ENCODE results near the gene ENKUR. TPM values are rescaled to one million over a fixed set of nuclear protein-coding genes. Genes with fewer than 3 reads are reported as not detected.
"Not testable (repeated sequence)": the region's sequence is repeated elsewhere in the genome, so short reads cannot be mapped to it uniquely, and the experiment has no call there.

Gene ENKUR
- total RNA-seq, 1 experiment from 2014 or later = not detected

- no peaks in the 10 kb centered on the region for H3K36me3 ChIP-seq (replicated peaks; ENCODE audit: control insufficient read depth, insufficient read depth, low read length)
- no peak overlapping the region for H3K4me3 ChIP-seq (ENCODE audit: insufficient read depth, low read depth, low read length)
- H3K27me3 ChIP-seq (ENCODE audit: control insufficient read depth, insufficient read depth, low read length) = no peaks in the 10 kb centered on the region
- DNase-seq = no peak
Measured at GRCh38 chr10:25046641-25047040, 30.7 kb upstream of the ENKUR start.

- no peaks in the 10 kb centered on the region for H3K36me3 ChIP-seq (replicated peaks; ENCODE audit: control insufficient read depth, insufficient read depth, low read length)
- no peaks in the 10 kb centered on the region for H3K27me3 ChIP-seq (ENCODE audit: control insufficient read depth, insufficient read depth, low read length)
- no peak overlapping the region for H3K4me3 ChIP-seq (ENCODE audit: insufficient read depth, low read depth, low read length)
- no peak for DNase-seq
Measured at GRCh38 chr10:25039531-25039930, 23.6 kb upstream of the ENKUR start.

- no peak for DNase-seq
- H3K4me3 ChIP-seq (ENCODE audit: insufficient read depth, low read depth, low read length) = no peak overlapping the region
- no peaks in the 10 kb centered on the region for H3K27me3 ChIP-seq (ENCODE audit: control insufficient read depth, insufficient read depth, low read length)
- no peaks in the 10 kb centered on the region for H3K36me3 ChIP-seq (replicated peaks; ENCODE audit: control insufficient read depth, insufficient read depth, low read length)
Measured at GRCh38 chr10:25038325-25038724, 22.4 kb upstream of the ENKUR start.

GRCh38 chr10:25036381-25036780 is 20.4 kb upstream of the ENKUR start:
- no peak for DNase-seq
- Histone ChIP-seq H3K36me3 (replicated peaks; ENCODE audit: control insufficient read depth, insufficient read depth, low read length) (no peaks in the 10 kb centered on the region), H3K27me3 (ENCODE audit: control insufficient read depth, insufficient read depth, low read length) (no peaks in the 10 kb centered on the region), H3K4me3 (ENCODE audit: insufficient read depth, low read depth, low read length) (no peak overlapping the region)

GRCh38 chr10:25029519-25029918 is 13.6 kb upstream of the ENKUR start:
- DNase-seq = no peak
- Histone ChIP-seq H3K27me3 (ENCODE audit: control insufficient read depth, insufficient read depth, low read length) (no peaks in the 10 kb centered on the region), H3K36me3 (replicated peaks; ENCODE audit: control insufficient read depth, insufficient read depth, low read length) (no peaks in the 10 kb centered on the region), H3K4me3 (ENCODE audit: insufficient read depth, low read depth, low read length) (no peak overlapping the region)

GRCh38 chr10:25028711-25029110 is 12.8 kb upstream of the ENKUR start:
- no peak for DNase-seq
- Histone ChIP-seq H3K27me3 (ENCODE audit: control insufficient read depth, insufficient read depth, low read length) (no peaks in the 10 kb centered on the region), H3K4me3 (ENCODE audit: insufficient read depth, low read depth, low read length) (no peak overlapping the region), H3K36me3 (replicated peaks; ENCODE audit: control insufficient read depth, insufficient read depth, low read length) (no peaks in the 10 kb centered on the region)

- DNase-seq = no peak
Measured at GRCh38 chr10:25026463-25026862, 10.5 kb upstream of the ENKUR start.

GRCh38 chr10:25024528-25024927 is 8.6 kb upstream of the ENKUR start:
- H3K4me3 ChIP-seq (ENCODE audit: insufficient read depth, low read depth, low read length) = no peak overlapping the region
- no peak for DNase-seq
- H3K36me3 ChIP-seq (replicated peaks; ENCODE audit: control insufficient read depth, insufficient read depth, low read length) = no peaks in the 10 kb centered on the region
- no peaks in the 10 kb centered on the region for H3K27me3 ChIP-seq (ENCODE audit: control insufficient read depth, insufficient read depth, low read length)

More at GRCh38 chr10:25026463-25026862, 10.5 kb upstream of the ENKUR start:
- Histone ChIP-seq H3K27me3 (ENCODE audit: control insufficient read depth, insufficient read depth, low read length) (no peaks in the 10 kb centered on the region), H3K36me3 (replicated peaks; ENCODE audit: control insufficient read depth, insufficient read depth, low read length) (no peaks in the 10 kb centered on the region), H3K4me3 (ENCODE audit: insufficient read depth, low read depth, low read length) (no peak overlapping the region)

GRCh38 chr10:25023278-25023677 is 7.3 kb upstream of the ENKUR start:
- no peak for DNase-seq
- H3K36me3 ChIP-seq (replicated peaks; ENCODE audit: control insufficient read depth, insufficient read depth, low read length) = no peaks in the 10 kb centered on the region
- no peak overlapping the region for H3K4me3 ChIP-seq (ENCODE audit: insufficient read depth, low read depth, low read length)
- H3K27me3 ChIP-seq (ENCODE audit: control insufficient read depth, insufficient read depth, low read length) = no peaks in the 10 kb centered on the region

GRCh38 chr10:25018703-25019102 is 2.7 kb upstream of the ENKUR start:
- Histone ChIP-seq H3K36me3 (replicated peaks; ENCODE audit: control insufficient read depth, insufficient read depth, low read length) (no peaks in the 10 kb centered on the region), H3K4me3 (ENCODE audit: insufficient read depth, low read depth, low read length) (no peak overlapping the region), H3K27me3 (ENCODE audit: control insufficient read depth, insufficient read depth, low read length) (no peaks in the 10 kb centered on the region)
- DNase-seq = no peak

- DNase-seq = no peak
- Histone ChIP-seq H3K4me3 (ENCODE audit: insufficient read depth, low read depth, low read length) (no peak overlapping the region), H3K27me3 (ENCODE audit: control insufficient read depth, insufficient read depth, low read length) (no peaks in the 10 kb centered on the region)
Measured at GRCh38 chr10:25017661-25018060, 1.7 kb upstream of the ENKUR start.

GRCh38 chr10:25017154-25017590 is 1.2 kb upstream of the ENKUR start:
- H3K4me3 ChIP-seq (ENCODE audit: insufficient read depth, low read depth, low read length) = peak overlapping the region; percentile 55
- no peaks in the 10 kb centered on the region for H3K27me3 ChIP-seq (ENCODE audit: control insufficient read depth, insufficient read depth, low read length)
- H3K36me3 ChIP-seq (replicated peaks; ENCODE audit: control insufficient read depth, insufficient read depth, low read length) = no peaks in the 10 kb centered on the region
- DNase-seq = peak; percentile 24

More at GRCh38 chr10:25017661-25018060, 1.7 kb upstream of the ENKUR start:
- no peaks in the 10 kb centered on the region for H3K36me3 ChIP-seq (replicated peaks; ENCODE audit: control insufficient read depth, insufficient read depth, low read length)

GRCh38 chr10:25016376-25017153 is 607 bp upstream of the ENKUR start, which contains the start of gene THNSL1:
Gene THNSL1 (plus strand): TSS chr10:25016612. CDS start chr10:25023224, 6,612 bp downstream.
- peak; percentile 92 for DNase-seq
- Histone ChIP-seq H3K27me3 (ENCODE audit: control insufficient read depth, insufficient read depth, low read length) (no peaks in the 10 kb centered on the region), H3K36me3 (replicated peaks; ENCODE audit: control insufficient read depth, insufficient read depth, low read length) (no peaks in the 10 kb centered on the region), H3K4me3 (ENCODE audit: insufficient read depth, low read depth, low read length) (peak within 1 kb of the TSS; percentile 55)

GRCh38 chr10:25014579-25014978 is 1.4 kb downstream of the ENKUR start:
- Histone ChIP-seq H3K27me3 (ENCODE audit: control insufficient read depth, insufficient read depth, low read length) (no peaks in the 10 kb centered on the region), H3K36me3 (replicated peaks; ENCODE audit: control insufficient read depth, insufficient read depth, low read length) (no peaks in the 10 kb centered on the region), H3K4me3 (ENCODE audit: insufficient read depth, low read depth, low read length) (no peak overlapping the region)
- no peak for DNase-seq

- DNase-seq; H3K27me3 ChIP-seq (ENCODE audit: control insufficient read depth, insufficient read depth, low read length); H3K4me3 ChIP-seq (ENCODE audit: insufficient read depth, low read depth, low read length); H3K36me3 ChIP-seq (replicated peaks; ENCODE audit: control insufficient read depth, insufficient read depth, low read length): not testable (repeated sequence)
Measured at GRCh38 chr10:25011591-25011990, 4.4 kb downstream of the ENKUR start.
